GM12878 (cell line): Measurements from ENCODE around the gene C1orf35. TPM values are rescaled to one million over a fixed set of nuclear protein-coding genes. Genes with fewer than 3 reads are reported as not detected.
A peak's percentile ranks its signal among the peaks of the same experiment; 100 is the strongest.

Source experiments
- BACH1 ChIP-seq: fragments of 450-650 bp; IDR thresholded peaks from 2 replicates; pipeline ENCODE4 v1.6.1; 2017; ENCODE audit warnings: mild to moderate bottlenecking, borderline replicate concordance
- BCLAF1 ChIP-seq: fragments of 450-650 bp; IDR thresholded peaks from 2 replicates; pipeline ENCODE4 v1.6.1; 2017; ENCODE audit warnings: antibody characterized with exemption, mild to moderate bottlenecking, moderate library complexity
- CEBPZ ChIP-seq: fragments of 150-350 bp; IDR thresholded peaks from 2 replicates; pipeline ENCODE4 v1.6.1; 2016; ENCODE audit warnings: low read depth, low read length
- IKZF2 ChIP-seq, 2 experiments: fragments of 450-650 bp; IDR thresholded peaks; 2 replicates each; pipeline ENCODE4 v1.6.1; 2017; ENCODE audit warnings: mild to moderate bottlenecking in 2 of 2, moderate library complexity in 2 of 2
- KDM1A ChIP-seq: fragments of 200-600 bp; sonication (generic); IDR thresholded peaks from 2 replicates; pipeline ENCODE4 v1.6.1; 2016; ENCODE audit warnings: borderline replicate concordance
- NBN ChIP-seq: fragments of 450-650 bp; IDR thresholded peaks from 2 replicates; pipeline ENCODE4 v1.6.1; 2016
- RUNX3 ChIP-seq: IDR thresholded peaks from 2 replicates; pipeline ENCODE4 v1.6.1; 2012; ENCODE audit warnings: low read length, inconsistent platforms
- SIN3A ChIP-seq: IDR thresholded peaks from 2 replicates; pipeline ENCODE4 v1.6.1; 2012; ENCODE audit warnings: low read depth, low read length, improper control_type of control experiment
- SREBF1 ChIP-seq: IDR thresholded peaks from 2 replicates; pipeline ENCODE4 v1.6.1; 2012; ENCODE audit warnings: mild to moderate bottlenecking, low read length
- SREBF2 ChIP-seq: IDR thresholded peaks from 2 replicates; pipeline ENCODE4 v1.6.1; 2012; ENCODE audit warnings: mild to moderate bottlenecking, low read length
- TBL1XR1 ChIP-seq: IDR thresholded peaks from 2 replicates; pipeline ENCODE4 v1.6.1; 2012; ENCODE audit warnings: low read depth, low read length, improper control_type of control experiment
- TCF12 ChIP-seq: IDR thresholded peaks from 2 replicates; pipeline ENCODE4 v1.6.1; 2011; ENCODE audit warnings: low read depth, mild to moderate bottlenecking, low read length
- ZNF207 ChIP-seq: fragments of 450-650 bp; IDR thresholded peaks from 2 replicates; pipeline ENCODE4 v1.6.1; 2014; ENCODE audit warnings: antibody characterized with exemption, mild to moderate bottlenecking, borderline replicate concordance
- polyA plus RNA-seq, 11 experiments: library from polyadenylated mRNA; depleted of rRNA in 4 of 11; unstranded in 6 of 11; stranded (reverse) in 5 of 11; fragments of >200 nt; fragmentation: Nextera tagmentation in 4 of 11; fragmentation: Illumina TruSeq in 1 of 11; extraction: Ambion mirVana in 4 of 11; extraction: Trizol in 1 of 11; gene quantifications; 1 replicate in 1 of 11; 2 replicates in 10 of 11; pipeline versions ENCODE4 v1.2.1 to v1.2.3, GENCODE V29; 2011 to 2016; ENCODE audit warnings: inconsistent platforms in 2 of 11, missing spikeins in 2 of 11, low read depth in 1 of 11
- total RNA-seq, 4 experiments: library from RNA; depleted of rRNA in 3 of 4; stranded (reverse); fragments of >200 nt in 3 of 4; fragmentation: Illumina TruSeq in 1 of 4; extraction: Trizol in 1 of 4; gene quantifications; 2 replicates each; pipeline versions ENCODE4 v1.2.1 to v1.2.3, GENCODE V29; 2013 to 2021
- TF ChIP-seq, protein P1 (sequence below): fragments of 450-650 bp; IDR thresholded peaks from 2 replicates; pipeline ENCODE4 v1.6.1; 2018; ENCODE audit warnings: borderline replicate concordance, mild to moderate bottlenecking; ENCODE audit not compliant: partially characterized antibody
- TF ChIP-seq, protein P2 (sequence below): IDR thresholded peaks from 2 replicates; pipeline ENCODE4 v1.6.1; 2012; ENCODE audit warnings: low read depth, low read length, improper control_type of control experiment

Gene C1orf35
- total and polyA plus RNA-seq, 10 of the 15 experiments (the other 5 are each of a cell fraction or from before 2014, with no cell fraction given), result 2.5 to 27.0 (median 10.6) TPM

DNA sequence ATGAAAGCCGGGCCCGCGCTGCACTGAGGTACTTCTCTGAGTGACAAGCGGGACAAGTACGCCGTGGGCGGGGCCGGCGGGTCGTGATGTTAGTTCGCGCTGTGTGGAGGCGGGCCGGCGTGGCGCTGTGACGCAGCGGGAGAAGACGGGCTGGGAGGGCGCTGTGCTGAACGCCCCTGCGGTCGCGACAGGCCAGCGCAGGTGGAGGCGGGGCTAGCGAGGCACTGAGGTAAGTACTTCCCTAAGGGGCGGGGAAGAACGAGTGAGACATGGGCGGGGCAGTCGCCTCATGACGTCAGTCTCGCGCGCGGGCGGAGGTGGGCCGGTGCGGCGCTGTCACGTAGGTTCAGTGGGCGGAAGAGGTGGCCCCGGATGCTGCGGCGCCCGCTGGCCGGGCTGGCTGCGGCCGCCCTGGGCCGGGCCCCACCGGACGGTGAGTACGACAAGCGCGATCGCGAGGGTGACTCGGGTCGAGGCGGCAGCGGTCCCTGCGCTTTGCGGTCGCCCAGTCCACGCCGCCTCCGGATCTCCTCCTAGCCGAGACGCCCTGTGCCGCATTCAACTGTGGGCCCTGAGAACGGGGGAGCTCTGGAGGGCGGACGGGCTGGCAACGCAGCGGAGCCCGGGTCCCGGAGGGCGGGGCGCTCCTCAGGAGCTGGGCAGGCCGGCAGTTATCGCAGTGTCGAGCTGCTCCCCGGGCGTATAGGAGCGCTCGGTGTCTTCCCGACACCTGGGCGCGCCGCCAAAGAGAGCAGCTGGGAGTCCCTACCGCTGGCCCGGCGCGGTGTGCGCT, 37.0 kb upstream of the C1orf35 start, which contains the start of gene GUK1 (continued):
- TF ChIP-seq CEBPZ (no peak), NBN (peak; percentile 97), RUNX3 (peak; percentile 71), SREBF2 (no peak), KDM1A (no peak), SIN3A (peak; percentile 56), SREBF1 (no peak), TCF12 (0 out of 2 replicates have a peak, but pooled peaks have one; percentile 14), IKZF2 (IDR thresholded peaks at IDR 0.05) (no peak; a peak in 1 of 4 replicates), BACH1 (peak; percentile 100), ZNF207 (no peak), BCLAF1 (no peak), TBL1XR1 (peak; percentile 66; the same call in 1 of the 2 replicates)
- TF ChIP-seq, protein P1, sequence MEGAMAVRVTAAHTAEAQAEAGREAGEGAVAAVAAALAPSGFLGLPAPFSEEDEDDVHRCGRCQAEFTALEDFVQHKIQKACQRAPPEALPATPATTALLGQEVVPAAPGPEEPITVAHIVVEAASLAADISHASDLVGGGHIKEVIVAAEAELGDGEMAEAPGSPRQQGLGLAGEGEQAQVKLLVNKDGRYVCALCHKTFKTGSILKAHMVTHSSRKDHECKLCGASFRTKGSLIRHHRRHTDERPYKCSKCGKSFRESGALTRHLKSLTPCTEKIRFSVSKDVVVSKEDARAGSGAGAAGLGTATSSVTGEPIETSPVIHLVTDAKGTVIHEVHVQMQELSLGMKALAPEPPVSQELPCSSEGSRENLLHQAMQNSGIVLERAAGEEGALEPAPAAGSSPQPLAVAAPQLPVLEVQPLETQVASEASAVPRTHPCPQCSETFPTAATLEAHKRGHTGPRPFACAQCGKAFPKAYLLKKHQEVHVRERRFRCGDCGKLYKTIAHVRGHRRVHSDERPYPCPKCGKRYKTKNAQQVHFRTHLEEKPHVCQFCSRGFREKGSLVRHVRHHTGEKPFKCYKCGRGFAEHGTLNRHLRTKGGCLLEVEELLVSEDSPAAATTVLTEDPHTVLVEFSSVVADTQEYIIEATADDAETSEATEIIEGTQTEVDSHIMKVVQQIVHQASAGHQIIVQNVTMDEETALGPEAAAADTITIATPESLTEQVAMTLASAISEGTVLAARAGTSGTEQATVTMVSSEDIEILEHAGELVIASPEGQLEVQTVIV, result peak; percentile 20
- TF ChIP-seq, protein P2, sequence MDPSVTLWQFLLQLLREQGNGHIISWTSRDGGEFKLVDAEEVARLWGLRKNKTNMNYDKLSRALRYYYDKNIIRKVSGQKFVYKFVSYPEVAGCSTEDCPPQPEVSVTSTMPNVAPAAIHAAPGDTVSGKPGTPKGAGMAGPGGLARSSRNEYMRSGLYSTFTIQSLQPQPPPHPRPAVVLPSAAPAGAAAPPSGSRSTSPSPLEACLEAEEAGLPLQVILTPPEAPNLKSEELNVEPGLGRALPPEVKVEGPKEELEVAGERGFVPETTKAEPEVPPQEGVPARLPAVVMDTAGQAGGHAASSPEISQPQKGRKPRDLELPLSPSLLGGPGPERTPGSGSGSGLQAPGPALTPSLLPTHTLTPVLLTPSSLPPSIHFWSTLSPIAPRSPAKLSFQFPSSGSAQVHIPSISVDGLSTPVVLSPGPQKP, result no peak; the same call in 1 of the 2 replicates
